DOHH2 (cell line): ENCODE data around the gene ANXA6.

Source experiments
- H3F3A ChIP-seq: fragments of 200-600 bp; sonication (generic), shearing (Covaris generic); 2 replicates; pipeline ENCODE4 v1.6.0; 2016; ENCODE audit warnings: antibody characterized with exemption, mild to moderate bottlenecking; ENCODE audit not compliant: control insufficient read depth, insufficient read depth
- H3K27ac ChIP-seq: fragments of 200-600 bp; sonication (generic); 2 replicates; pipeline ENCODE4 v1.5.1; 2014; ENCODE audit warnings: low read depth, mild to moderate bottlenecking, low read length, moderate library complexity
- H3K27me3 ChIP-seq: fragments of 200-600 bp; sonication (generic); 2 replicates; pipeline ENCODE4 v1.6.1; 2014; ENCODE audit warnings: mild to moderate bottlenecking, low read length, mixed read lengths; ENCODE audit not compliant: control insufficient read depth
- H3K36me3 ChIP-seq: fragments of 200-600 bp; sonication (generic); 2 replicates; pipeline ENCODE4 v1.6.1; 2014; ENCODE audit warnings: mild to moderate bottlenecking, low read length, moderate library complexity, mixed read lengths; ENCODE audit not compliant: control insufficient read depth
- H3K4me1 ChIP-seq: fragments of 200-600 bp; sonication (generic); 2 replicates; pipeline ENCODE4 v1.6.1; 2014; ENCODE audit warnings: mild to moderate bottlenecking, low read length, mixed read lengths; ENCODE audit not compliant: control insufficient read depth
- H3K4me2 ChIP-seq: fragments of 200-600 bp; sonication (generic); 2 replicates; pipeline ENCODE4 v1.6.0; 2014; ENCODE audit warnings: mild to moderate bottlenecking, low read length, moderate library complexity
- H3K4me3 ChIP-seq: fragments of 200-600 bp; sonication (generic); 2 replicates; pipeline ENCODE4 v1.5.1; 2014; ENCODE audit warnings: mild to moderate bottlenecking, low read length, mixed read lengths
- H3K79me2 ChIP-seq: fragments of 200-600 bp; sonication (generic); 2 replicates; pipeline ENCODE4 v1.6.1; 2014; ENCODE audit warnings: mild to moderate bottlenecking, low read length, mixed read lengths; ENCODE audit not compliant: control insufficient read depth
- H3K9me2 ChIP-seq: fragments of 200-600 bp; sonication (generic); replicated peaks from 2 replicates; pipeline ENCODE4 v1.6.1; 2014; ENCODE audit warnings: mild to moderate bottlenecking, low read length, mixed read lengths; ENCODE audit not compliant: control insufficient read depth
- H3K9me3 ChIP-seq: fragments of 200-600 bp; sonication (generic); 2 replicates; pipeline ENCODE4 v1.6.1; 2014; ENCODE audit warnings: antibody characterized with exemption, low read length, mixed read lengths; ENCODE audit not compliant: control insufficient read depth, insufficient read depth
- H4K20me1 ChIP-seq: fragments of 200-600 bp; sonication (generic); 2 replicates; pipeline ENCODE4 v1.6.0; 2014; ENCODE audit warnings: low read depth, mild to moderate bottlenecking, antibody characterized with exemption, low read length, moderate library complexity; ENCODE audit not compliant: control insufficient read depth, insufficient read depth
- EZH2phosphoT487 ChIP-seq: fragments of 200-600 bp; sonication (generic); IDR thresholded peaks from 2 replicates; pipeline ENCODE4 v1.6.1; 2017; ENCODE audit warnings: borderline replicate concordance, mild to moderate bottlenecking, antibody characterized with exemption, low read length, moderate library complexity, mixed read lengths
- TF ChIP-seq, protein P1 (sequence below): fragments of 200-600 bp; sonication (generic); IDR thresholded peaks from one replicate; pipeline ENCODE4 v1.5.1; 2014; ENCODE audit warnings: antibody characterized with exemption, mild to moderate bottlenecking, low read depth, low read length; ENCODE audit not compliant: poor library complexity, severe bottlenecking

Gene ANXA6

DNA sequence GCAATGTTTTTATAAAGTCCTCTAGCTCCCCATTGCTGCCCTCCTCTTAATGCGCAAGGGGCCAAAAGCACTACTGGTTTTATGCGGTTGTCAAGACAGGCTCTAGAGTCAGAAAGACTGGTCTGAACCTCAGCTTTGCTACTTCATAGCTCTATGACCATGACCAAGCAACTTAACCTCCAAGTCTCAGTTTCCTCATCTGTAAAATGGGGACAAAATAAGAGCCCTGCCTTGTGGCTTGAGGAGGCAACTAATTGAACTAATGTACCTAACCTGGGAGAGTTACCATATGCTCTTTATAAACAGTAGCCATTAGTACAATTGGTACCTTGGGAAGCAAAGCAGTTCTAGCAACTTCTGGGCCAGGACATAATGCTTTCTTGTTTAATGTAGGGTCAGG, 36.5 kb downstream of the ANXA6 start:
- H3K79me2 ChIP-seq = no peaks in the 10 kb centered on the region
- no peaks in the 10 kb centered on the region; the same call in 1 of the 2 replicates for H3F3A ChIP-seq
- no peaks in the 10 kb centered on the region for H3K9me3 ChIP-seq
- no peaks in the 10 kb centered on the region for H3K36me3 ChIP-seq
- H4K20me1 ChIP-seq = no peaks in the 10 kb centered on the region
- no peak overlapping the region for H3K27ac ChIP-seq
- TF ChIP-seq, protein P1, sequence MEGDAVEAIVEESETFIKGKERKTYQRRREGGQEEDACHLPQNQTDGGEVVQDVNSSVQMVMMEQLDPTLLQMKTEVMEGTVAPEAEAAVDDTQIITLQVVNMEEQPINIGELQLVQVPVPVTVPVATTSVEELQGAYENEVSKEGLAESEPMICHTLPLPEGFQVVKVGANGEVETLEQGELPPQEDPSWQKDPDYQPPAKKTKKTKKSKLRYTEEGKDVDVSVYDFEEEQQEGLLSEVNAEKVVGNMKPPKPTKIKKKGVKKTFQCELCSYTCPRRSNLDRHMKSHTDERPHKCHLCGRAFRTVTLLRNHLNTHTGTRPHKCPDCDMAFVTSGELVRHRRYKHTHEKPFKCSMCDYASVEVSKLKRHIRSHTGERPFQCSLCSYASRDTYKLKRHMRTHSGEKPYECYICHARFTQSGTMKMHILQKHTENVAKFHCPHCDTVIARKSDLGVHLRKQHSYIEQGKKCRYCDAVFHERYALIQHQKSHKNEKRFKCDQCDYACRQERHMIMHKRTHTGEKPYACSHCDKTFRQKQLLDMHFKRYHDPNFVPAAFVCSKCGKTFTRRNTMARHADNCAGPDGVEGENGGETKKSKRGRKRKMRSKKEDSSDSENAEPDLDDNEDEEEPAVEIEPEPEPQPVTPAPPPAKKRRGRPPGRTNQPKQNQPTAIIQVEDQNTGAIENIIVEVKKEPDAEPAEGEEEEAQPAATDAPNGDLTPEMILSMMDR = no peak
- TF ChIP-seq EZH2phosphoT487 = no peak
- no peak overlapping the region for H3K4me3 ChIP-seq
- no peaks in the 10 kb centered on the region for H3K9me2 ChIP-seq
- no peaks in the 10 kb centered on the region for H3K27me3 ChIP-seq
- no peak overlapping the region for H3K4me2 ChIP-seq
- H3K4me1 ChIP-seq = peaks cover 26% of the 10 kb centered on the region

DNA sequence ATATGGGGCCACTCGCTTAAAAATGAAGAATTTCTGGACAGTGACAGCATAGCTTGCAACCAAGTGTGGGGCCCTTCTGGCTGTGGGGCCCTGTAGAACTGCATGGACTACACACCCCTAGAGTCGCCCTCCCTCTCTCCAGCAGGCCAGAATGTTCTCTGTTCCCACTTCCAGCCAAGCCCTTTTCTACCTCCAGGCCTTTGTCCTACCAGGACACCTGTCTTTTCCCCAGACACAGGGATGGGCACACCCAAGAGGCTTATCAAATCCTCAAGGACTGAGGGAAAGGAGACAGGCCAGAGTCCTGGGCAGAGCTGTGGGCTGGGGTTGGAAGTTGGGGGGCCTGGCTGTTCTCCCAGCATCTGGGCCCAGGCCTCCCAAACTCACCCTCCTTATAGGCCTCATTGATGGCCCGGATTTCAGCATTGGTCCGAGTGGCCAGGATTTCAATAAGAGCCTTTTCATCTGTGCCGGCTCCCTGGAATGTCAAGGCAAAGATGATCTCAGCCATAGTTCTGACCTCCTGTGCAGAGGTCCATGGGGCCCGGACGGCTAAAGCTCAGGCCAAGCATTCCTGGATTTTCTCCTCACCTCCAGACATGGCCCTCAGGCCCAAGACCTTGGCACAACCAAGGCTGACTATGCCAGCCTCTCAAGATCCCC, 38.5 kb downstream of the ANXA6 start:
- Histone ChIP-seq H3K4me2 (no peak overlapping the region), H4K20me1 (no peaks in the 10 kb centered on the region), H3K9me2 (no peaks in the 10 kb centered on the region), H3K27me3 (no peaks in the 10 kb centered on the region), H3K4me3 (no peak overlapping the region), H3K4me1 (peaks cover 5% of the 10 kb centered on the region), H3F3A (no peaks in the 10 kb centered on the region), H3K27ac (no peak overlapping the region), H3K9me3 (no peaks in the 10 kb centered on the region), H3K79me2 (no peaks in the 10 kb centered on the region), H3K36me3 (no peaks in the 10 kb centered on the region)
- TF ChIP-seq EZH2phosphoT487 = no peak
- TF ChIP-seq, protein P1 = no peak

DNA sequence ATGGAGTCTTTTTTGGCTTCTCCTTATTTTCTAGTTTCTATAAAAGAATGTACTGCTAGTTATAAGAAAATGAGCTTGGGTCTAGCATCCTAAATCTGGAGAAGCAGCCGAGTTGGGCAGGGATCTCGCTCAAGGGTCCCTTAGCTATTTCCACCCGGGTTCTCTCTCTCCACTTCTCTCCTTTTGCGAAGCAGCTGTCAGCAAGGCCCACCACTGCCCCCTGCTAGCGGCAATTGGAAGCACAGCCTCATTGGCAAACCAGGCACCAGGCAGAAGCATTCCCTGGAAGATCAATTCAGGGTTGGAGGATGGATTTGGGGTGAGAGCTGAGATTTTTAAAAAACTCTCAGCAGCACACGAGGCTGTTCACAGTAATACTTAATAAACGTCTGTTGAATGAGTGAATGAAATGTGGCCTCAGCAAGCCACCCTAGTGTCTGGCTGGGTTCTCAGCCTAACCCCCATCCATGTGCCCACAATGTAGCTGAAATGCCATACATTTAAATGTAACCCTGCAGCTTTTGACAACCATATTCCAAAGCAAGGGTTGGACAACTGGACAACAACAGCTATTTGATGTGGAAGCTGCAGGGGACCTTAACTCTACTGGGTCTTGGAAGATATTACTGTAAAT, 42.2 kb downstream of the ANXA6 start:
- H3F3A ChIP-seq = no peaks in the 10 kb centered on the region
- H3K4me1 ChIP-seq = peaks cover 12% of the 10 kb centered on the region
- H3K4me2 ChIP-seq = no peak overlapping the region
- no peaks in the 10 kb centered on the region for H3K9me2 ChIP-seq
- H3K27me3 ChIP-seq = no peaks in the 10 kb centered on the region
- no peak overlapping the region for H3K4me3 ChIP-seq
- no peak for TF ChIP-seq EZH2phosphoT487
- TF ChIP-seq, protein P1 = peak; percentile 99
- H4K20me1 ChIP-seq = no peaks in the 10 kb centered on the region
- no peak overlapping the region for H3K27ac ChIP-seq
- no peaks in the 10 kb centered on the region for H3K79me2 ChIP-seq
- H3K36me3 ChIP-seq = no peaks in the 10 kb centered on the region
- no peaks in the 10 kb centered on the region for H3K9me3 ChIP-seq
